Ramos (cell line): ENCODE results near the gene IL18.
"Not testable (repeated sequence)": the region's sequence is repeated elsewhere in the genome, so short reads cannot be mapped to it uniquely, and the experiment has no call there.

ENCODE experiments used
- in situ Hi-C: fragments of 300-500 bp; cut with MboI; formaldehyde crosslinking; loops from one replicate; pipeline ENCODE4 v1.14.3; 2022; ENCODE audit warnings: low sequenced_read_pairs; ENCODE audit not compliant: unreplicated experiment

IL18 gene

GRCh38 chr11:112173152-112173551 is 9.3 kb upstream of the IL18 start:
- in situ Hi-C loops: no loop called here

- in situ Hi-C loops: no loop called here
These were observed 8.6 kb upstream of the IL18 start for GRCh38 chr11:112172362-112172994.

GRCh38 chr11:112167145-112167544 is 3.3 kb upstream of the IL18 start, which contains the start of gene TEX12:
Gene TEX12 (plus strand): TSS chr11:112167372. CDS start chr11:112169269, 1,897 bp downstream.
- in situ Hi-C loops: no loop called here

- in situ Hi-C loops: no loop called here
These were observed 2.7 kb upstream of the IL18 start for GRCh38 chr11:112166562-112166961.

GRCh38 chr11:112165049-112165448 is 1.2 kb upstream of the IL18 start:
- in situ Hi-C loops: no loop called here

GRCh38 chr11:112162761-112163546 is 940 bp downstream of the IL18 start:
- in situ Hi-C loops: no loop called here

- in situ Hi-C loops: not testable (repeated sequence)
These were observed 1.7 kb downstream of the IL18 start for GRCh38 chr11:112162200-112162599.

- in situ Hi-C loops: no loop called here
These were observed 2.9 kb downstream of the IL18 start for GRCh38 chr11:112161012-112161411.

- in situ Hi-C loops: no loop called here
These were observed 3.6 kb downstream of the IL18 start for GRCh38 chr11:112160091-112160848.

- in situ Hi-C loops: no loop called here
These were observed 4.5 kb downstream of the IL18 start for GRCh38 chr11:112159098-112160065.

GRCh38 chr11:112156956-112157766 is 6.7 kb downstream of the IL18 start:
- in situ Hi-C loops: no loop called here

GRCh38 chr11:112156153-112156955 is 7.5 kb downstream of the IL18 start:
- in situ Hi-C loops: no loop called here

GRCh38 chr11:112150517-112150916 is 13.4 kb downstream of the IL18 start:
- in situ Hi-C loops: no loop called here

GRCh38 chr11:112143597-112143996 is 20.3 kb downstream of the IL18 start:
- in situ Hi-C loops: no loop called here

- in situ Hi-C loops: no loop called here
These were observed 29.4 kb downstream of the IL18 start for GRCh38 chr11:112134473-112134872.

- in situ Hi-C loops: no loop called here
These were observed 31.2 kb downstream of the IL18 start for GRCh38 chr11:112132737-112133136.

GRCh38 chr11:112129656-112130055 is 34.2 kb downstream of the IL18 start:
- in situ Hi-C loops: no loop called here

GRCh38 chr11:112128483-112129121 is 35.3 kb downstream of the IL18 start:
- in situ Hi-C loops: no loop called here
